ENCODE data around the gene REG3G.

Gene REG3G

GRCh38 chr2:79025421-79025820 is at the start of gene REG3G:
Gene REG3G (plus strand): TSS chr2:79025702. CDS start chr2:79026094, 392 bp downstream.
- DNase-seq, result no peak

GRCh38 chr2:78977661-78978145 is 47.8 kb upstream of the REG3G start:
- no peak for DNase-seq

- DNase-seq, result no peak
These were observed 47.2 kb upstream of the REG3G start for GRCh38 chr2:78978340-78978739.

- peak; percentile 66 for DNase-seq
These were observed 45.9 kb upstream of the REG3G start for GRCh38 chr2:78979380-78980151.

GRCh38 chr2:78980152-78980465 is 45.4 kb upstream of the REG3G start:
- DNase-seq, result no peak

GRCh38 chr2:78980871-78981270 is 44.6 kb upstream of the REG3G start:
- no peak for DNase-seq

GRCh38 chr2:78982638-78983330 is 42.7 kb upstream of the REG3G start:
- no peak for DNase-seq

- DNase-seq, result no peak
These were observed 41.1 kb upstream of the REG3G start for GRCh38 chr2:78984386-78984785.

- no peak for DNase-seq
These were observed 39.9 kb upstream of the REG3G start for GRCh38 chr2:78985558-78985957.

- DNase-seq, result no peak
These were observed 36.5 kb upstream of the REG3G start for GRCh38 chr2:78989051-78989450.

GRCh38 chr2:78992451-78992806 is 33.1 kb upstream of the REG3G start:
- peak; percentile 65 for DNase-seq

- peak; percentile 89 for DNase-seq
These were observed 32.5 kb upstream of the REG3G start for GRCh38 chr2:78992807-78993517.

GRCh38 chr2:78993518-78994148 is 31.9 kb upstream of the REG3G start:
- no peak for DNase-seq

GRCh38 chr2:78994789-78995188 is 30.7 kb upstream of the REG3G start:
- no peak for DNase-seq

GRCh38 chr2:78999406-78999805 is 26.1 kb upstream of the REG3G start:
- peak; percentile 35 for DNase-seq

GRCh38 chr2:79000008-79000576 is 25.4 kb upstream of the REG3G start:
- no peak for DNase-seq

- DNase-seq, result no peak
These were observed 24.2 kb upstream of the REG3G start for GRCh38 chr2:79001285-79001684.

GRCh38 chr2:79004680-79005079 is 20.8 kb upstream of the REG3G start:
- DNase-seq, result peak; percentile 47

- DNase-seq, result no peak
These were observed 20.3 kb upstream of the REG3G start for GRCh38 chr2:79005216-79005615.

- no peak for DNase-seq
These were observed 16.1 kb upstream of the REG3G start for GRCh38 chr2:79009388-79009787.

- no peak for DNase-seq
These were observed 14.0 kb upstream of the REG3G start for GRCh38 chr2:79011496-79011895.

- no peak for DNase-seq
These were observed 11.9 kb upstream of the REG3G start for GRCh38 chr2:79013629-79014028.

- DNase-seq, result no peak
These were observed 9.2 kb upstream of the REG3G start for GRCh38 chr2:79016342-79016741.
